ENCODE data around the gene VWC2L. TPM values are rescaled to one million over a fixed set of nuclear protein-coding genes. Genes with fewer than 3 reads are reported as not detected.

The VWC2L gene
- total RNA-seq, result not detected in 2 replicates

DNA sequence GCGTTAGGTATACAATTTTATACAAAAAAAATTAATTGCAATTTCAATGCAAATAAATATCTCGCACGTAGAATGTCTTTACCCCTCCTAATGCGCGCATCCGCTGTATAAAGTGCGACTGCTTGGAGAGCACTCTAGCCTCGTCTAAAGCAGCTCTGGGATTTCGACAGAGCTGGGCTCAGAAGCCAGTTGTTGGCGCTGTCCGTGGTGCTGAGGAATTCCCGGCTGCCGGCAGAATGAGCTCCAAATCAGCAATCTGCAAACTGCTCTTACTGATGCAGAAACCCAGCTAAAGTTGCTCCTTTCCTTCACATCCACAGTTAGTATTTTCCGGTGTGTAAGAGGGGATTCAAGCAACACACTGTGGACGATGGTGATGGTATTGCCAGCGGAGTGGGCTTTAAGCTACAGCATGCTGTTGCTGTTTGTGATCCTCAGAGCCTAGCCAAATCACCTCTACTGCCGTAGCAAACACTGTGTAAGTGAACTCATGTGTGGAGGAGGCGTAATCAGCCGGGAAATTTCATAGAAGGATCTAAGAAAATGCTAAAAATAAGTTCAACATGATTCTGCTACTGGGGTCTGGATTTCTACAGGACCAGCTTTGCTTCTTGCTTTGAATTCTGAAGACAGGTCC lies at the start of gene VWC2L:
TSS of gene VWC2L (plus strand) at position 137 of the 637 bp plus-strand sequence. CDS start 3,140 bp downstream, outside the sequence.
- intact Hi-C loops (cut with micrococcal nuclease), result no loop called here

DNA sequence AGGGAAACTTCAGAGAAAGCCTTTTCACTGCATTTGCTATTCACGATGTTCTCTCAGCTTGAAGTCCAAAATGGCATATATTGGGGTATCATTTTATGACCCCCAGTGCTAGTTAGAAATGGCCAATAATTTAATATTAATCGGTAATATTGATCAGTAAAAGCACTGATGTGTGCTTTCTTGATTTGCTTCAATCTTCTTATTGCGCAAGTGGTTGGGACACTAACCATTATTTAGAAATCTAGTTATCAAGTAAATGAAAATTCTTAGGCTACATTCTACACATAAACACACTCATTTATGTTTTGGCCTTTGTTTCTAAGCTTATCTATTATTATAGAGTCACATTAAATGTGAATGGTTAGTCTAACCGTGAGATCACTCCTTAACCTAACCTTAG lies 49.7 kb upstream of the VWC2L start:
- intact Hi-C loops (cut with micrococcal nuclease), result no loop called here

DNA sequence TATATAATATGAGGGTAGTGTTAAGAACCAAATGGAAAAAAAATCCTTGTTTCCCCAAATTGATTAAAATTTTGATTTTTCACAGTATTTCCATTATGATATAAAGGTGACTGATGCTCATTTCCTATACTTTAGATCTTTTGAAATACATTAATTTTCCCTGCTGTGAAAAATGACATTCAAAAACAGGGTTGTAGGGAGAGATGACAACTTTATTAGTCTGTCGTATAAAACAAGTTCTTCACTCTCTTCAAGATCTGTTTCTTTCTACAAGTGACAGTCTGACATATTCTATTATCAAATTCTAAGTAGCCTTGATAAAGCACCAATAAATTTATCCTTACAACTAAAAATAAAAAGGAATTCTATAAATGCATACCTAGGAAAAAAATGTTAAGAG lies 45.3 kb upstream of the VWC2L start:
- intact Hi-C loops (cut with micrococcal nuclease), result no loop called here

DNA sequence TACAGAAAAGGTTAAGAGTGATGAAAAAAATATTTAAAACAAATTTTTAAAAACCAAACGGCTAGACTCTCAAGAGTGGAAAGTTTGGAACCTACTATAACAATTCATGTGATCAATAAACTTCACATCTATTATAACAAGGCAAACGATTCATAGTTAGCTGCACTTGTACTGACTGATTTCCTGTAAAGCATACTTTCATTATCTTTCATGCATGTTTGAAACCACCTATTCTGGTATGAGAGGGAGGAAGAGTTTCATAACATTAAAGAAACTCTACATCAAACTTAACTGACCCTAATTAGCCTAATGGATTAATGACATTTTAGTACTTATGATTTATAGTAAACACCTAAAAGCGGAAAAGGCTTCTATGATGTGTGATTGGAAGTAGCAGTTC lies 43.7 kb upstream of the VWC2L start:
- intact Hi-C loops (cut with micrococcal nuclease), result no loop called here

DNA sequence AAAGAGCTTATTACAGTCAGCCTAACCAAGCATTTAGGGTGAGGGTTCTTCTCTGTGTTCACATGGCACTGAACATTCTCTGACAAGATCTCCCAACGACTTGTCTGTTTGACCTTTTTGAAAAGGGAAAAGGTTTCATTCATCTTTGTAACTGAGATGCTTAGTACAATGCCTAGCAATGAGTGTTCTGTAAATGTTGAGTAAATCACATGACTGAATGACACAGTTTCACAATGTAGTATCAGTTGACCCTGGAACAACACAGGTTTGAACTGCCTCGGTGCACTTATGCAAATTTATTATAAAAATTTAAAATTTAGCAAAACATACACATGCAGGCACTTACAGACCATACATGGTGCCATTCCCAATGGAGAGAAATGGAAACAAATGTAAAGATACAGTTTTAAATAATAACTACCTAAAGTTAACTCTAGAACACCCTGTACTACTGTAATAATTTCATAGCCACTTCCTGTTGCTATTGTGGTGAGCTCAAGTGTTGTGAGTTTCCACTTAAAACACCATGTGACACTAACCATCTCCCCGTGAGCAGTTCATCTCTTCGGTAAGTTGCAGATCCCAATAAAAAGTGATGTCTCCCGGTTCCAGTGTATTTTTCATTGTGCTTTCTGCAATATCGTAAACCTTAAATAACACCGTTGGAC lies 34.1 kb upstream of the VWC2L start:
- intact Hi-C loops (cut with micrococcal nuclease), result no loop called here

DNA sequence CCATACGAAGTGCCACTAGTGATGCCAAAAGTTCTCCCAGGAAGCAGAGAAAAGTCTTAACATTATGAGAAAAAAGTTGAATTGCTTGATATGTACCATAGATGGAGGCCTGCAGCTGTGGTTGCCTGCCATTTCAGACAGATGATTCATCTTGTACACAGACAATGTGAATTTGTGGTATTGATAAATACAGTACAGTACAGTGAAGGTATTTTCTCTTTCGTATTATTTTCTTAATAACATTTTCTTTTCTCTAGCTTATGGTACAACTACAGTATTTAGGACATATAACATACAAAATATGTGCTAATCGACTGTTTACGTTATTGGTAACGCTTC lies 33.6 kb upstream of the VWC2L start:
- intact Hi-C loops (cut with micrococcal nuclease), result no loop called here

DNA sequence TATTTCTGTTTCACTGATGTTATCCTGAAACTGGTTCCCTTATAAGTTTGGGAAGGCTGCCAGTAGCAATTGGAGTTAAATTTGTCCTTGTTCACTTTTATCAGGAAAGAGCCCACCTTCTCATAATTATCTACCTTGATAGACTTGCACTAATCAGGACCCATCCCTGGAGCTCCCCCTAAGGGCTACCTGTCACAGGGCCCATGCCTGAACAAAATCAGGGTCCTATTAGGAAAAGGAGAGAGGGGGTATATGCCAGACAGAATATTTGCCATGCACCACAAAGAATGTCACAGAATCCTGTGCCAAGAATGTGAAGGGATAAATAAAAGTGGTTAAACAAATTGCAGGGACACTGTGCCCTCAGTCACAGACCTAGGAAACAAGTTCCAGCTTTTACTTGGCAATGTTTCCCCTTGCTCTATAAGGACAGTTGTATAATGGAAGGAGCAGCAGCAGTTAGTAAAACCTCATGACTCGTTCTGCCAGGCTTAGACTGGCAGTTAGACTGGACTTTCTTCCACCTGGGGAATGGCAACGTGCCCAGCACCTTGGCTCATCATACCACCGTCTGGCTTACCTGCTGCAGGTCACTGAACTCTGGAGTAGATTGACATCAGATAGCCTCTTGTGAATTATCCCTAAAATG lies 32.3 kb upstream of the VWC2L start:
- intact Hi-C loops (cut with micrococcal nuclease), result no loop called here

DNA sequence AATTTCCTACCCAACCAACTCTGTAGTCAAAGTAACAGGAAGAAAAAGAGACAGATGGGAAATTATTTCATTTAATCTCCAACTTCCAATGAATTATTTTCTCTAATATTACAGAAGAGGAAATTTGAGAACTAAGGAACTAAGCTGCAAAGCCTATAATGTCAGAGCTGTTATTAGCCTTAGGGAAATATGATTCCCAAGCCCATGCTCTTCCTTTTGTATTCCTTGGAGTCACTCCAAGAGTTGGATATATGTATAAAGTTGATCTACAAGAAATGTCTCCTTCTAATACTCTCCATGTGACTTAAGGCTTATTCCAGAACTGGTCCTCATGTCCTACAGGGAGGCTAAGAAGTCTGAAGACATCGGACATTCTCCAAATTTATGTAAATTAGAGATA lies 31.6 kb upstream of the VWC2L start:
- intact Hi-C loops (cut with micrococcal nuclease), result no loop called here

DNA sequence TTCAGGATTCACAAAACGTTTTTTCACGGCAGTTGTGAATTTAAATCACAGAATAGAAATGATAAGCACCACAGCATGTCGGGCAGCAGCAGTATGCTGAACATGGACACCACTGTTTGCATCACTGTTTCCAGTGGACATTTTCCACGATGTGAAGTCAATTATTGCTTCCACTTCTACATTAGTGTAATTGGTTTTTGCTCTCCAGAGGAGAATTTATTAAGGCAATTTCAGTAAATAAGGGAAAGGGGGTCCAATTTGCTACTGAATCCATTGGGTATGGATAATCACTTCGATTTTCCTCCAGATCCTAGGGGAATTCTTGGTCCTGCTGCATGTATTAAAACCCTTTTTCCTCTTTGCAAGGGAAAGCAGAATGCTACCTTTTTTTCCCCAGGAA lies 30.2 kb upstream of the VWC2L start:
- intact Hi-C loops (cut with micrococcal nuclease), result no loop called here

DNA sequence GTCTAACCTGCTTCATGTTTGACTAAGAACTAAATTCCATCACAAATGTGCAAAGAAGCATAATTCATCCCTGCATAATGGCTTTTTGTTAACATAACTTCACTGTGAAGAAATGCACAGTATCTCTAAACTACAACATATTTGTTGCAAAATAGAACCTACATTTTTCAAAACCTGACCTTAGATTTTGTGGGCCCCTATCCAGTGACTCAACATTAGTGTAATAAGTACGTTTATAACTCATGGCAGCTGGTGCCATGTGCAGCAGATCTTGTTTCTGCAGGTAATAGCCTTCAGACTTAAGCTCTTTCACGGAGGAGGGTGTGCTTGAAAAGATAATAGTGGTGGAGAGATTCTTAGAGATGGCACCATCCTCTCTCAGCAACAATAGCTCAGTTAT lies 28.6 kb upstream of the VWC2L start:
- intact Hi-C loops (cut with micrococcal nuclease), result no loop called here

DNA sequence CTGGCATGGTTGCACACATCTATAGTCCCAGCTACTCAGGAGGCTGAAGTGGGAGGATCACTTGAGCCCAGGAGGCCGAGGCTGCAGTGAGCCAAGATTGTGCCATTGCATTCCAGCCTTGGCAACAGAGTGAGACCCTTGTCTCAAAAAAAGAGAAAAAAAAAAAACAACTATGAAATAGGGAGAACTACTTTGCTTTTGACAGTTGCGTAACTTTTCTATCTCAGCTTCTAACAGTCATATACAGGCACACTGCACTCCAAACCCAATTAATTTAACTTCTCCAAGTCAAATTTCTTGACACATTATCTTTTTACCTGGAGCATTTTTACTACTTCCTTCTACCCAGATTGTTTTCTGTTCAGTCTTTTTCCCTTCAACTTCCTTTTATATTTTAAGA lies 24.1 kb upstream of the VWC2L start:
- intact Hi-C loops (cut with micrococcal nuclease), result no loop called here

DNA sequence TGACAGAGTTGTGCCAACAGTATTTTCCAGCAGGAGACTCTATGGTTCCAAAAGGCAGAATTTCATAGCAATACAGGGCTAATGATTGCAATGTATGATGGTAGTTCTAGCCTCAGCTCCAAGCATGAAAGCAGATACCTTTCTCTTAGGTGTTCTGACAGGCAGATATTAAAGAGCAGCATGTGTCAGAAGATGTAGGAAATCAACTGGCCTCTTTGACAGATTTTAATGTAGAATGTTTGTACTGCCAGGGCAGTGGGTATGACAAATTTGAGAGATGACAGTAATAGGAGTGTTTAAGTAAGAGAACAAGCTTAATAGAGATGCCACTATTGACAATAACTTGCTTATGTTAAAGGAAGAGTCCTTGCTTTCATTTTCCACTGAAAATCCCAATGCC lies 21.5 kb upstream of the VWC2L start:
- intact Hi-C loops (cut with micrococcal nuclease), result no loop called here

DNA sequence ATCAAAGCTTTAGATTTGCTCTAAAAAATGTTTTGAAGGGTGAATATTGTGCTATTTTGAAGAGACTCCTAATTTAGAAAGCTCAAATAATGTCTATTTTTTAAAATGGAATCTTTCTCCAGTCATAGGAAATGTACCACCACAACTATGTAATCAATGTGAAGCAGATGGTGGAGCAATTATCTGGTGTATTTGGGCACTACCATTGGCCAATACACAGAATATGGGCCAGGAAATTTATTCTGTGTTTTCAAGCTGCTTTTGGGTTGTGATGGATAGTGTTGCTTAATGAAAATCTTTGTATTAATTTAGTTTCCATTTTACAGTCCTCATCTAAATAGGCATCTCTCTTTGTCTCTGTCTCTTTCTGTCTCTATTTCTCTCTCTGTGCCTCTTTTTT lies 17.1 kb upstream of the VWC2L start:
- intact Hi-C loops (cut with micrococcal nuclease), result no loop called here

DNA sequence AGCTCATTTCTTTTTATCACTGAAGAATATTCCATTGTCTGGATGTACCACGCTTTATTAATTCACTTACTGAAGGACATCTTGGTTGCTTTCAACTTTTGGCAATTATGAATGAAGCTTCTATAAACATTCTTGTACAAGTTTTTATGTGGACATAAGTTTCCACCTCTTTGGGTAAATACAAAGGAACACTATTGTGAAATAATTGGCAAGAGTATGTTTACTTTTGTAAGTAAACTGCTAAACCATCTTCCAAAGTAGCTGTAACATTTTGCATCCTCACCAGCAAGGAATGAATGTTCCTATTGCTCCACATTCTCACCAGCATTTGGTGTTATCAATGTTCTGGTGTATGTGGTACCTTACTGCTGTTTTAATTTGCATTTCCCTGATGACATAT lies 15.8 kb upstream of the VWC2L start:
- intact Hi-C loops (cut with micrococcal nuclease), result no loop called here

DNA sequence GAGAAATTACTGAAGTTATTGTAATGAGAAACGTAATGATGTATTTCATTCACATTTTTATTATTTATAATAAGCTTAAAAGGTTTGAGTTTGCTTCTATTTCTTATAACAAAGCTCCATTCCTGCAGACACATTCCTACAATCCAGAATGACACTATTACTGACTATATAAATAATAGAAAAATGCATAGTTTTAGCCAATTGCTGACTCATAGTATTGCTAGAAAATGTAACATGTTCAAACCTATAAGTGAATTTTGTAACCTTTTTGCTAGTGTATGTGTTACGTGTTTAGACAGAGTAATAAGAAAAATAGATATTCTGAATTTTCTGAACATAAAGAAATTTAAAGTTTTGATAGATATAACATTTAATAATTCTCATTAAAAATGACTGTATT lies 9.3 kb upstream of the VWC2L start:
- intact Hi-C loops (cut with micrococcal nuclease), result no loop called here

DNA sequence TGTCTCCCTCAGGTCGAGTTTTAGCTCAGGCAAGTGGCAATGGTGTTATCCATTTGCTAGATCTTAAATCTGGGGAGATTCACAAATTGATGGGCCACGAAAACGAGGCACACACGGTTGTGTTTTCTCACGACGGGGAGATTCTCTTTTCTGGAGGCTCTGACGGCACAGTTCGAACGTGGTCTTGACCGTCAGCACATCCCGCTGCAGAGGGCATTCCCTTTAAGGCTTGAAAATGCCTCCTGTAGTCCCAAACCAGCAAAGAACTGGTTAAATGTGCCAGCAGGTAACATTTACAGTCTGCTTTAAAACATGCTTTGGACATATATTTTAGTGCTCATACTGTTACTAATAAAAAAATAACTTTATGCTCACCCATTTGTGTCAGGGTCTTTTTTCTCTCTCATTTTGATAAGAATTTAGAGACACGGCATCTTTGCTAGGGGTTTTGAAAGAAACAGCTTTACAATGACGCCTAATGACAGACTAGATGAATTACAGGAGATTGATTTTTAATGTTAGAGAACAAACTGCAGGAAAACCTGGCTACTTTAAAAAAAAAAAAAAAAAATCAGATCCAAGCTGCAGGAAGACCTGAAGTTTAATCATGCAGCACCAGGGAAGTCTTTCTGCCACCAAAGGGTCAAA lies 602 bp upstream of the VWC2L start:
- intact Hi-C loops (cut with micrococcal nuclease), result no loop called here

DNA sequence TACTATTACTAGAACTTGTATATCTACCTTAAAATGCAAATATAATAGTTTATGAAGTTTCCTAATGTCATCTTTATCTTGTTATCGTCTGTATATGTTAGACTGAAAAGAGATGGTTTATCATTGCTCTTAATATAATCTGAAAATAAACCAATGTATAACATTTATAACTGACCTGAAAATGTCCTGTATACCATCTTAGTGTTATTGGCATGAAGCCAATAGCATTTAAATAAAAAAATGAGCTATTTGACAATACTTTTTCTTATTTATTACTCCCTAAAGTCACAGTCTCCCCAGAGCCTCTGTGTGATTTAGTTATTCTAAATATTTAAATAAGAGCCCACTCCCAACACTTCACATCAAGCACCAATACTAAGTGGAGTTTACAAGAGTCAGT lies 1.8 kb downstream of the VWC2L start:
- intact Hi-C loops (cut with micrococcal nuclease), result no loop called here

DNA sequence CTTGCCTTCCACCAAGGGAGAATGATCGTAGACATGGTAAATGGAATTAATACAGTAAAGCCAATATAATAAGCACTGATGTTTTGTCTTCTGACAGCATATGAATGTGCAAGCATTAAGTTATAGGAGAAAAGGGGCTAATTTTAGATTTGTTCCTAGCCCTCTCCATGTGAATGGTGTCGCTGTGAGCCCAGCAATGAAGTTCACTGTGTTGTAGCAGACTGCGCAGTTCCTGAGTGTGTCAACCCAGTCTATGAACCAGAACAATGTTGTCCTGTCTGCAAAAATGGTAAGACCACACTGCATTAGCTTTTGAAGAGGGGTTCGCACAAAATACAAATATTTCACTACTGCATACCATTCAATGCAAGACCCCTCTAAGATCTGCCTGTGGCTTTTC lies 25.6 kb downstream of the VWC2L start:
- intact Hi-C loops (cut with micrococcal nuclease), result no loop called here

DNA sequence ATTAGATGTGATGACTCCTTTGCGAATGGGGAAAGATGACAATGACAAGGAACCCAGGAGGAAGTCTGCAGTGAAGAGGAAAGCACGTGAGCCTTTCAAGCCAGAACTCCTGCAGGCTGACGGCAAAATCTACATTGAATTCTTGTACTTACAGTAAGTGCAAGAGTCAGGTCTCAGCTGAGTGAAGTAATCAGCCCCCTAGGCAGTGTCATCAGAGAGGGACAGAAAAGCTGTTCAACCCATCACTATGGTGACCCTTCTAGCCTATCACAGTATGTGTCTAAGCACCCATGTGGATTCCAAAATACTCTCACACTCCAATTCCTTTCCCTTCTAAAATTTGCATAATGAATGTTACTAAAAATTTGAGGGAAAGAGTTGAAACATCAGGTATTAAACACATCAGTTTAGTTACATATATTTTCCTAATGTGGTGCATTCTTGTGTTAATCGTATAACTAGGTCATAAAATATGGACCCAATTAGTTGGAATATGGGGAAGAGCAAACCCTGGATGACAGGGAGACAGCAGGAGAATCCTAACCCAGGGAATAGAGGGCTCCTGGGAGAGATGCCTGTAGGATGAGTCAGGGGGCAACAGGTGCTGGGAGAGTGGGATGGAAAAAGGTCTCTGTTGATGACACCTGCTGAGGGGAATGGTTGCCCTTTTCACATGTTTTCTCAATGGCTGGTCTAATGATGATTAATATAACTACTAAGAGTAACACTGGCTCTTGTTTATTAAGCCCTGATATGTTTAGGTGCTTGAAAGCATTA lies 39.5 kb downstream of the VWC2L start:
- intact Hi-C loops (cut with micrococcal nuclease), result no loop called here

DNA sequence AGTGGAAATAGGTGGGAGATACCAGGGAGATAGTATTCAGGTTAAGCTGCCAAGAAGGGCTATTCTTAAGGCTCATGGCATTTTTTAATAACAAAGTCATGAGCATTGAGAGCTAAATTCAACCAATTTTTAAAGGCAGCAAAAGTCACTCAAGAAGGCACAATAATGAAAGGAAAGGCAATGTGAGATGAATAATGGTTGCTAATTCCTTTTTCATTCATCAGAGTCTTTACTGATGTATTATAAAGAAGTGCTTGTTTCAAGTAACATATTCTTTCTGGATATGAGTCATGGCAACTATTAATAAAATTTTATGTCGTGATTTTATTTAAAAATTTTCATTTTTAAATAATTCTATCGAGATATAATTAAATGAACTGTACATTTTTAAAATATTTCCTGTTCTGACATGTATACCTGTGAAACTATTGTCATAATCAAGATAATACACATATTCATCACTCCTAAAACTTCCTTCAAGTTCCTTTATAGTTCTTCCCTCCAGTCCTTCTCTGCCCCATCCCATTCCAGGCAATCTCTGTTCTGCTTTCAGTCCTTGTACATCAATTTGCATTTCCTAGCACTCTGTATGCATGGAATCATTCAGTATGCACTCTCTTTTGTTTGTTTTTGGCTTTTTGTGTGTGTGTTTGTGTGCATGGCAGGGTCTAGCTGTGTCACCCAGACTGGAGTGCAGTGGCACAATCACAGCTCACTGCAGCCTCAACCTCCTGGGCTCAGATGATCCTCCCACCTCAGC lies 40.8 kb downstream of the VWC2L start:
- intact Hi-C loops (cut with micrococcal nuclease), result no loop called here

Data from T-helper 1 cell treated with Interleukin-12 subunit alpha and Interleukin-12 subunit beta and Interleukin-4 antibody, amounts not matched to agents 30 ng/mL and 1 ng/mL, for 36 hours (primary cell).